ENCODE results near the gene RAP2C. TPM values are rescaled to one million over a fixed set of nuclear protein-coding genes. Genes with fewer than 3 reads are reported as not detected.

RAP2C gene
- total and polyA plus RNA-seq, 2 experiments from 2014 or later = 14.5 to 25.0 TPM

GRCh38 chrX:132218100-132218812 lies 991 bp downstream of the RAP2C start:
- no peaks in the 10 kb centered on the region for H3K27me3 ChIP-seq (ENCODE audit: insufficient read depth)
- H3K4me3 Mint-ChIP-seq = peak overlapping the region; percentile 90
- DNase-seq (ENCODE audit: low spot score) (peak; percentile 81), ATAC-seq (peak; percentile 71)
- H3K4me1 Mint-ChIP-seq = peaks cover 9% of the 10 kb centered on the region
- no peaks in the 10 kb centered on the region for H3K9me2 ChIP-seq (ENCODE audit: insufficient read depth)
- H3K36me3 ChIP-seq (ENCODE audit: insufficient read depth) = peaks cover 5% of the 10 kb centered on the region; the same call in 1 of the 2 replicates
- no peaks in the 10 kb centered on the region; the same call in 1 of the 2 replicates for H4K20me1 ChIP-seq (replicated peaks; ENCODE audit: insufficient read depth)
- TF ChIP-seq CREB1 (CRISPR knock-in tag; IDR thresholded peaks at IDR 0.05; ENCODE audit: low read depth) (no peak), NANOG (IDR thresholded peaks at IDR 0.05; ENCODE audit: borderline replicate concordance) (no peak), ZNF462 (CRISPR knock-in tag; IDR thresholded peaks at IDR 0.05) (no peak), POLR2AphosphoS5 (IDR thresholded peaks at IDR 0.05; ENCODE audit: low read depth) (peak; percentile 58), STAT1 (IDR thresholded peaks at IDR 0.05; ENCODE audit: unreplicated experiment) (no peak), ZNF331 (CRISPR knock-in tag; IDR thresholded peaks at IDR 0.05; ENCODE audit: low read depth) (no peak)
- TF ChIP-seq, protein P1, sequence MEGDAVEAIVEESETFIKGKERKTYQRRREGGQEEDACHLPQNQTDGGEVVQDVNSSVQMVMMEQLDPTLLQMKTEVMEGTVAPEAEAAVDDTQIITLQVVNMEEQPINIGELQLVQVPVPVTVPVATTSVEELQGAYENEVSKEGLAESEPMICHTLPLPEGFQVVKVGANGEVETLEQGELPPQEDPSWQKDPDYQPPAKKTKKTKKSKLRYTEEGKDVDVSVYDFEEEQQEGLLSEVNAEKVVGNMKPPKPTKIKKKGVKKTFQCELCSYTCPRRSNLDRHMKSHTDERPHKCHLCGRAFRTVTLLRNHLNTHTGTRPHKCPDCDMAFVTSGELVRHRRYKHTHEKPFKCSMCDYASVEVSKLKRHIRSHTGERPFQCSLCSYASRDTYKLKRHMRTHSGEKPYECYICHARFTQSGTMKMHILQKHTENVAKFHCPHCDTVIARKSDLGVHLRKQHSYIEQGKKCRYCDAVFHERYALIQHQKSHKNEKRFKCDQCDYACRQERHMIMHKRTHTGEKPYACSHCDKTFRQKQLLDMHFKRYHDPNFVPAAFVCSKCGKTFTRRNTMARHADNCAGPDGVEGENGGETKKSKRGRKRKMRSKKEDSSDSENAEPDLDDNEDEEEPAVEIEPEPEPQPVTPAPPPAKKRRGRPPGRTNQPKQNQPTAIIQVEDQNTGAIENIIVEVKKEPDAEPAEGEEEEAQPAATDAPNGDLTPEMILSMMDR (conservative IDR thresholded peaks at IDR 0.05; ENCODE audit: low read depth in 2 of 2) = no peak
- peak overlapping the region; percentile 56; the same call in 1 of the 2 replicates for H2AFZ ChIP-seq
- peak overlapping the region; percentile 86 for H3K4me2 ChIP-seq
- peak overlapping the region; percentile 78 for H3K4me3 ChIP-seq
- no peak overlapping the region; the same call in 1 of the 2 replicates for H3K27ac Mint-ChIP-seq
- peaks cover 19% of the 10 kb centered on the region for H3K79me2 ChIP-seq (replicated peaks; ENCODE audit: insufficient read depth)
- peaks cover 3% of the 10 kb centered on the region for H3K27me3 Mint-ChIP-seq (ENCODE audit: insufficient read depth, low read depth, poor library complexity)
- 0 out of 2 replicates have a peak, but pooled peaks cover 4% of the 10 kb centered on the region for H3F3A ChIP-seq (replicated peaks; ENCODE audit: low read depth)
- H3K4me1 ChIP-seq (ENCODE audit: insufficient read depth) = peaks cover 8% of the 10 kb centered on the region
- H3K27ac ChIP-seq (ENCODE audit: low read depth) = peak overlapping the region; percentile 89
- H3K9me3 Mint-ChIP-seq = no peaks in the 10 kb centered on the region
- H3K36me3 Mint-ChIP-seq (ENCODE audit: low read depth) = peaks cover 10% of the 10 kb centered on the region; the same call in 2 of the 3 replicates

Measured in GM23338 (cell line).